ENCODE measurements around the gene TEAD1.

The TEAD1 gene

GRCh38 chr11:12845739-12846358, 171.6 kb downstream of the TEAD1 start:
- no peak for DNase-seq

GRCh38 chr11:12846786-12847615, 172.8 kb downstream of the TEAD1 start:
- no peak for DNase-seq

GRCh38 chr11:12848413-12848812, 174.2 kb downstream of the TEAD1 start:
- no peak for DNase-seq

- DNase-seq, result no peak
Observed at GRCh38 chr11:12853325-12853651, 179.1 kb downstream of the TEAD1 start.

- DNase-seq, result no peak
Observed at GRCh38 chr11:12853652-12854296, 179.6 kb downstream of the TEAD1 start.

- no peak for DNase-seq
Observed at GRCh38 chr11:12854297-12854661, 180.1 kb downstream of the TEAD1 start.

- no peak for DNase-seq
Observed at GRCh38 chr11:12854829-12855228, 180.6 kb downstream of the TEAD1 start.

- DNase-seq, result no peak
Observed at GRCh38 chr11:12856338-12856737, 182.1 kb downstream of the TEAD1 start.

GRCh38 chr11:12857572-12857971, 183.4 kb downstream of the TEAD1 start:
- DNase-seq, result no peak

GRCh38 chr11:12859872-12860657, 185.8 kb downstream of the TEAD1 start:
- no peak for DNase-seq

- DNase-seq, result no peak
Observed at GRCh38 chr11:12860827-12861226, 186.6 kb downstream of the TEAD1 start.

GRCh38 chr11:12862696-12863469, 188.7 kb downstream of the TEAD1 start:
- DNase-seq, result no peak

- DNase-seq, result no peak
Observed at GRCh38 chr11:12863605-12864121, 189.4 kb downstream of the TEAD1 start.

- DNase-seq, result no peak
Observed at GRCh38 chr11:12864316-12865156, 190.3 kb downstream of the TEAD1 start.

- no peak for DNase-seq
Observed at GRCh38 chr11:12865863-12866595, 191.8 kb downstream of the TEAD1 start.

- no peak for DNase-seq
Observed at GRCh38 chr11:12867531-12867930, 193.3 kb downstream of the TEAD1 start.

GRCh38 chr11:12868315-12869073, 194.3 kb downstream of the TEAD1 start:
- DNase-seq, result no peak

GRCh38 chr11:12871241-12871640, 197.0 kb downstream of the TEAD1 start:
- no peak for DNase-seq

- DNase-seq, result no peak
Observed at GRCh38 chr11:12871788-12872321, 197.6 kb downstream of the TEAD1 start.

GRCh38 chr11:12876340-12876739, 202.1 kb downstream of the TEAD1 start:
- no peak for DNase-seq
